ENCODE measurements around the gene PADI1.

Gene PADI1

GRCh38 chr1:17272646-17273045 is 67.7 kb downstream of the PADI1 start:
- no peaks in the 10 kb centered on the region for H3K4me1 Mint-ChIP-seq
- no peaks in the 10 kb centered on the region for H3K9me3 Mint-ChIP-seq
- no peak overlapping the region for H3K4me3 Mint-ChIP-seq
- no peak for ATAC-seq
- no peak for DNase-seq
- H3K27ac Mint-ChIP-seq, result no peak overlapping the region
- H3K27me3 Mint-ChIP-seq, result peaks cover 16% of the 10 kb centered on the region

- Mint-ChIP-seq H3K27ac (no peak overlapping the region), H3K4me3 (no peak overlapping the region), H3K4me1 (no peaks in the 10 kb centered on the region), H3K27me3 (peaks cover 16% of the 10 kb centered on the region), H3K9me3 (no peaks in the 10 kb centered on the region)
- ATAC-seq, result no peak
- DNase-seq, result no peak
Observed at GRCh38 chr1:17273096-17273495, 68.2 kb downstream of the PADI1 start.

DNA sequence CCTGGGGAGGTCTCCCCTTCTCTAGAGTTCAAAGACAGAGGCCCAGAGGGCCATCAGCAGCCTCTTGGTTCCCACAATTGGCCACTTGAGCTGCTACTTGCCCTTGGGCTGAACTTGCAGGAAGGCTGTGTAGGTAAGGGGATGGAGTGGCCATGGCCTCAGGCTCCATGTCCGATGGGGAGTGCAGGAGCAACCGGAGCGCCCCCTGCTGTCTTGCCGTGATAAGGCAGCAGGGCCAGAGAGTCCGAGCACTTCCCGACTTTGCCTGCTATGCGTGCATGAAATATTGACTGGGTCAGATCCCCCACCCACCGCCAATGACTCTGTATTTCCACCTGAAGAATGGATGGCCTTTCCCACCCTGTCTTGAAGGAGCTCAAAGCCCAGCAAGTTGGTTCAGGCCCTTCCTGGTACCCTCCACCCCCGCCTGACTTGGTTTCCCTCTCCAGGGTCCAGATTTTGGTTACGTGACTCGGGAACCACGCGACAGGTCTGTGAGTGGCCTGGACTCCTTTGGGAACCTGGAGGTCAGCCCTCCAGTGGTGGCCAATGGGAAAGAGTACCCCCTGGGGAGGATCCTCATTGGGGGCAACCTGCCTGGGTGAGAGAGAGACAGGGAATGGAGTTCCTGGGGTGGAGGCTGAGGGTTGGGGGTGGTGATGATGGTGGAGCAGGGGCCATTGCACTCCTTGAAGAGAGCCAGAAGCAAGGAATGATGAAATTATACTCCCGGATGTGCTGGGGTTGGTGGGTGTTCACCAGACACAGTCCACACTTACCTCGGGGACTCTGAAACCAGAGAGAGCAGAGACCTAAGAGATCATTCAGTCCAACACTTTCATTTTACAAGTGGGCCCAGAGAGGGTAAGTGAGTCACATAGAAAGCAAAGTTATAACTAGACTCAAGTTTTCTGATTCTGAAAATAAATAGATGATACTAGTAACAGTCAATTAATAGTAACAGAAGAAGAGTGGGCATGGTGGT is 69.5 kb downstream of the PADI1 start:
- DNase-seq, result peak; percentile 33 to 48
- H3K4me1 Mint-ChIP-seq, result no peaks in the 10 kb centered on the region
- H3K9me3 Mint-ChIP-seq, result no peaks in the 10 kb centered on the region
- no peak overlapping the region for H3K27ac Mint-ChIP-seq
- peaks cover 17% of the 10 kb centered on the region for H3K27me3 Mint-ChIP-seq
- peak; percentile 61 for ATAC-seq
- no peak overlapping the region for H3K4me3 Mint-ChIP-seq

DNA sequence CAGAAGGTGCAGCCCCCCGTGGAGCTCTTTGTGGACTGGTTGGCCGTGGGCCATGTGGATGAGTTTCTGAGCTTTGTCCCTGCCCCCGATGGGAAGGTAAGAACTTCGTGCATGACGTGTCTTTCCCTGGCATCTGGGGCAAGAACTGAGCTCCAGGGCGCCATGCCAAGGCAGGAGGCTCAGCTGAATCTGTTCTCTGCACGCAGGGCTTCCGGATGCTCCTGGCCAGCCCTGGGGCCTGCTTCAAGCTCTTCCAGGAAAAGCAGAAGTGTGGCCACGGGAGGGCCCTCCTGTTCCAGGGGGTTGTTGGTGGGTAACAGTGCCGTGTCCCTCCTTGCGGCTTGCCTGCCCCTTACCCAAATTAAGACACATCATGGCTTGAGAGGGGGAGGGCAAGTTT is 71.6 kb downstream of the PADI1 start:
- H3K9me3 Mint-ChIP-seq, result no peaks in the 10 kb centered on the region

DNA sequence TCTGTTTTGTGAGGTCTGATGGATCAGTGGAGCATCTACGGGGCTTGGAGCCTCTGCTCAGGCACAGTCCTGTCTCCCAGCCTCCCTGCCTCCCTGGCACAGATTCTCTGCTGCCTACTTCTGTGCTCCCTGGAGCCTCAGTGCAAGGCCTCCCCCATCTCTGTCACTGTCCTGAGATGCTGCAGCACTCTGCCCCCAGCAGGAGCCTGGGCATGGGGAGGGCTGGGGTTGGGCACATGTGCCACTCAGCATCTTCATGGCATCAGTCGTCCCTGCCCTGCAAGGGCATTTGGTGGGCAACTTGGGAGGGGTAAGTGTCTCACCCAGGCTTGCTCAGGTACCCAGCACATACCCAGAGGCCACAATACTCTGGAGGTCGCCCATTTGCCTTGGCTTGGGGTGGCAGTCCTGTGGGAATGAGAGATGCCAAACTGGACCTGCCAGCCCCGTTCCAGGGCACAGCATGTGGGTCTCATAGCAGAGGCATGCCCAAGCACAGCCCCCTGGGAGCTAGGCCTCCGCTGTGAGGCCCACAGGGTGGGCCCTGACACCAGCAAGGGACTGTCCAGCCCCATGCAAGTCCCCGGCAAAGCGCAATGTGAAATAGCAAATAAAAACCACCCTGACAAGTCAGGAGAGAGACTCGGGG is 72.7 kb downstream of the PADI1 start:
- Mint-ChIP-seq H3K9me3 (no peaks in the 10 kb centered on the region), H3K27me3 (peaks cover 37% of the 10 kb centered on the region), H3K27ac (peak overlapping the region in 1 of 2 donors; percentile 28), H3K4me3 (no peak overlapping the region), H3K4me1 (no peaks in the 10 kb centered on the region)
- DNase-seq, result no peak
- ATAC-seq, result no peak

More for the DNA sequence above, 71.6 kb downstream of the PADI1 start:
- Mint-ChIP-seq H3K4me1 (no peaks in the 10 kb centered on the region), H3K27me3 (peaks cover 29% of the 10 kb centered on the region), H3K4me3 (no peak overlapping the region), H3K27ac (peak overlapping the region in 1 of 2 donors; percentile 76)
- no peak for DNase-seq
- no peak for ATAC-seq

GRCh38 chr1:17278996-17279830 is 74.3 kb downstream of the PADI1 start:
- no peak overlapping the region for H3K27ac Mint-ChIP-seq

GRCh38 chr1:17280436-17280835 is 75.5 kb downstream of the PADI1 start:
- Mint-ChIP-seq H3K27ac (no peak overlapping the region), H3K4me1 (no peaks in the 10 kb centered on the region), H3K4me3 (no peak overlapping the region), H3K27me3 (peaks cover 26% of the 10 kb centered on the region), H3K9me3 (no peaks in the 10 kb centered on the region)
- ATAC-seq (no peak), DNase-seq (no peak)

More at GRCh38 chr1:17278996-17279830, 74.3 kb downstream of the PADI1 start:
- Mint-ChIP-seq H3K9me3 (no peaks in the 10 kb centered on the region), H3K27me3 (peaks cover 37% of the 10 kb centered on the region), H3K4me3 (no peak overlapping the region), H3K4me1 (no peaks in the 10 kb centered on the region)
- DNase-seq (no peak), ATAC-seq (no peak)

DNA sequence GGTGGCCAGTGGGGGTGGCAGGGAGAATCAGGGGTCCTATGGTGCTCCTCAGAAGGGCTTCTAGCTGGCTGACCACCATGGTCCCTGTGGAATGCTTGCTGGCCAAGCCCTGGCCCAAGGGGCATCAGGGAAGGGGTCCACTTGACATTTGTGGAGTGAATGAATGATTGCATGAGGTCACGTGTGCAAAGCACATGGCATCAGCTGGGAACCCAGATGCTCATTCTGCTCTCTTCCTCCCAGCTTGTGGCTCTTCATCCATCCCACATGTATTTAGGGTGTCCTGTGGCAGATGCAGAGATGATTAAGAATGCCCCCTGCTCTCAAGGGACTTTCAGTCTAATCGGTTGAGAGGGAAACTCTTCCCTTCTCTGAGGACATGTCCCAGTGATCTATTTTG is 76.0 kb downstream of the PADI1 start:
- H3K4me3 Mint-ChIP-seq, result no peak overlapping the region
- H3K27ac Mint-ChIP-seq, result no peak overlapping the region
- no peaks in the 10 kb centered on the region for H3K9me3 Mint-ChIP-seq
- DNase-seq, result no peak
- peaks cover 21% of the 10 kb centered on the region for H3K27me3 Mint-ChIP-seq
- ATAC-seq, result no peak
- H3K4me1 Mint-ChIP-seq, result no peaks in the 10 kb centered on the region

DNA sequence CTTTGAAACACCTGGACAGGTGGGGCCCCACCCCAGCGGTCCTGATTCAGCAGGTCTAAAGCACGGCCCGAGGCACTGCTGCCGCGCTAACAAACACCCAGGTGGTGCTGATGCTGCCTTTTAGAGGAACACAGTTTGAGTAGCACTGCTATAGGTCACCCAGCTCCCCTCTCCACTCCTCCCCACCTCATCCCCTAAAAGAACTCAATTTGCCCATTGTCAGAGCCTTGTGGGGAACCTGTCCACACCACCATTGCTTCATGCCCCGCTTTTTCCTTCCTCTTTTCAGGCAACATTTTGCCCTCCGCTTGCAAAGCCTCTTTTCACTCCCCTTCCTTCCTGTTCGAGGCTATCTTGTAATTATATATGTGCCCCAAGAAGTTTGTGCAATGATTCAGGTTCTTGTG is 76.8 kb downstream of the PADI1 start:
- ATAC-seq (no peak), DNase-seq (no peak)
- Mint-ChIP-seq H3K4me1 (no peaks in the 10 kb centered on the region), H3K27me3 (peaks cover 21% of the 10 kb centered on the region), H3K9me3 (no peaks in the 10 kb centered on the region), H3K27ac (no peak overlapping the region), H3K4me3 (no peak overlapping the region)

DNA sequence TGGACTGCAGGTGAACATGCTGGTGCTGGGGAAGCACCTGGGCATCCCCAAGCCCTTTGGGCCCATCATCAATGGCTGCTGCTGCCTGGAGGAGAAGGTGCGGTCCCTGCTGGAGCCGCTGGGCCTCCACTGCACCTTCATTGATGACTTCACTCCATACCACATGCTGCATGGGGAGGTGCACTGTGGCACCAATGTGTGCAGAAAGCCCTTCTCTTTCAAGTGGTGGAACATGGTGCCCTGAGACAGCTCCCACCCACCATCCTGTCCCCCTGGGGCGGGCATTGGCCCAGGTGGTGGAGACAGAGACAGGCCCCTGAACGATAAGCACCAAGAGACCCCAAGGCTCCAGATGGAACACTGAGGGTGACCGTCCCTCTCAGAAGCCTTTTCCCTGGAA is 77.9 kb downstream of the PADI1 start:
- DNase-seq, result no peak
- Mint-ChIP-seq H3K27me3 (peaks cover 21% of the 10 kb centered on the region), H3K4me3 (no peak overlapping the region), H3K27ac (no peak overlapping the region), H3K9me3 (no peaks in the 10 kb centered on the region), H3K4me1 (no peaks in the 10 kb centered on the region)
- ATAC-seq, result no peak

DNA sequence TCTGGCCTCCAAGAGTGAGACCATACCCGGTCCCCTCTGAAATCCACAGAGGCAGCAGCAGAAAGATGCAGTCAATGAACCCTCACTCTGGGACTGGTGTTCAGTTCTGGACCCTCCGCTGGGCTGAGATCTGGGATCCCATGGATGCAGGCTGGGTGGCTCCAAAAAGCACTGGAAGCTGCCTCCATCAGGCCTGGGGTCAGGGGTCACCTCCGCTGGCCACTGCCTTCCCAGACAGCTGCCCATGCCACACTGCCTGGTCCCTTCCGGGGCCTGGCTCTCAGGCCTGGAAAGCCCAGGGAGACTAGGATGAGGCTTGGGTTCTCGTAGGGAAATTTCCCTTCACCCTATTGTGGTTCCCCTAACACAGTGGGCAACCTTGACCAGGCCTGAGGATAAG is 81.7 kb downstream of the PADI1 start:
- Mint-ChIP-seq H3K4me1 (no peaks in the 10 kb centered on the region), H3K27me3 (peaks cover 16% of the 10 kb centered on the region), H3K27ac (no peak overlapping the region), H3K9me3 (no peaks in the 10 kb centered on the region), H3K4me3 (no peak overlapping the region)
- no peak for ATAC-seq
- DNase-seq, result no peak

DNA sequence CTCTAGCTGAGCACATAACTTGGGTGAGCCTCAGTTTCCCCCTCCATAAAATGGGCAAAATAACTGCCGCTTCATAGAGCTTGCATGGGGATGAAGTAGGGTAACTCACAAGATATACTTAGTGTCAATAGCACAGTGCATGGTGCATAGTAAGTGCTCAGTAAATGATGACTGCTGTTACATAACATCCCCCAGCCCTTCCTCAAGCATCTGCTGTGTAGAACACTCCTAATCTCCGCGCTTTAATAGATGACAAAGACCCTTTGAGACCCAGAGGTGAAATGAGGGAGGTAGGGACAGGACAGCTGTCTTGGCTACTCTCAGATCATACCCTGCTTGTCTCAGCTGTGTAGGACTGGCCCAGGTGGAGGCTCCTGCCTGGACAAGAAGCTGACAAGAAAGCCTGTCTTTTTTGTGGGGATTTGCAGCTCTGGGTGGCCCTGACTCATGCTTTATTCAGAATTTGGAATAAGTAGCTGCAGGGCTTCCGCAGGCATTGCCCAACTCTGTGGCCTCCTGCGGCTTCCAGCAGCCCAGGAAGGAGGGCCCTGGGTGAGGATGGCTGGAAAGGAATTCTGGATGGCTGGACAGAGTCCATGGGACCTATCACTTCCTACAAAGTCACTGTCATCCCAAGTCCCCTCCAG is 82.3 kb downstream of the PADI1 start:
- H3K4me1 Mint-ChIP-seq, result no peaks in the 10 kb centered on the region
- H3K4me3 Mint-ChIP-seq, result no peak overlapping the region
- H3K27ac Mint-ChIP-seq, result no peak overlapping the region
- H3K27me3 Mint-ChIP-seq, result peaks cover 10% of the 10 kb centered on the region
- no peak for ATAC-seq
- DNase-seq, result no peak
- H3K9me3 Mint-ChIP-seq, result no peaks in the 10 kb centered on the region

DNA sequence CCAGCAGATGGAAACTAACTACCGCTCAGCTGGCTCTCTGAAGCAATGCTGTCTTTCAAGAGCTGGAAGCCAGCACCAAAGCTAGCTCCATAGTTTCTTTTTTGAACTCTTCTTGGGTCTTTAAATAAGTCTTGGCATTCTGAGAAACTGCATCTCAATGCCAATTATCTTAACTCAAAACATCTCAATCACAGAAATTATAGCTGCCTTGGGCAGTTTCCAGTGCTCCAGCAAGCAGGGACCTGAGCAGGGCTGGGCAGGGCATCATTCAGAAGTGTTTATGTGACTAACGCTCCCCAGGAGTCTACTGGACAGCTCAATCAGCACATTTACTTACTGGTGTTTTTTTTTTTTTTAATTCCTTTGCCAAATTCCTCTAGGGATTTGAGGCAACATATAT is 84.8 kb downstream of the PADI1 start:
- no peaks in the 10 kb centered on the region for H3K4me1 Mint-ChIP-seq
- no peak overlapping the region for H3K4me3 Mint-ChIP-seq
- H3K27ac Mint-ChIP-seq, result no peak overlapping the region
- no peaks in the 10 kb centered on the region for H3K9me3 Mint-ChIP-seq
- peaks cover 21% of the 10 kb centered on the region for H3K27me3 Mint-ChIP-seq
- DNase-seq (no peak), ATAC-seq (no peak)

DNA sequence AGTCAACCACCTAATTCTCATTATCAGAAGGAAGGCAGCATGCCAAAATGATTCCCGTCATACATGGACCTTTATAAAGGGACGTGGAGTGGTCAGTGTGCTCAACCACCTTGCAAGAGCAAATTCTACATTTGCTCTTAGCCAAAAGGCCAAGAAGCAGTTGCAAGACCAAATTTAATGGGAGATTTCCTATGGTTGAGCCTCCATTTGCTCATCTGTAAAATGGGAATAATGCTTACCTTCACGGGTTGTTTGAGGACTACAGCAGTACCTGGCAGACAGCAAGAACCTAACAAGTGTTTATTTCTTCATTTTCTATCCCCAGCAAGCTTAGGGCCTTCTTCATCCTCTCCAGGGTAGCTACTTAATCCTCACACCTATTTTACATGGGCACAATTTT is 85.6 kb downstream of the PADI1 start:
- no peak for DNase-seq
- ATAC-seq, result no peak
- Mint-ChIP-seq H3K4me1 (no peaks in the 10 kb centered on the region), H3K4me3 (no peak overlapping the region), H3K27me3 (peaks cover 29% of the 10 kb centered on the region), H3K9me3 (no peaks in the 10 kb centered on the region), H3K27ac (no peak overlapping the region)

Measured in stimulated activated naive CD8-positive, alpha-beta T cell treated with anti-CD3 and anti-CD28 coated beads, Interleukin-15, amount 100 ng/mL, for 72 hours (primary cell).